NB4 (cell line): Measurements from ENCODE around the gene CXCL13.

Experiments
- MYC ChIP-seq: IDR thresholded peaks from 2 replicates; pipeline ENCODE4 v1.6.1; 2011; ENCODE audit warnings: low read depth, low read length
- TF ChIP-seq, protein P1 (sequence below): IDR thresholded peaks from one replicate; pipeline ENCODE4 v1.5.1; 2012; ENCODE audit warnings: low read depth, low read length

GRCh38 chr4:77590482-77590881, 15.1 kb upstream of the CXCL13 start:
- TF ChIP-seq, protein P1, sequence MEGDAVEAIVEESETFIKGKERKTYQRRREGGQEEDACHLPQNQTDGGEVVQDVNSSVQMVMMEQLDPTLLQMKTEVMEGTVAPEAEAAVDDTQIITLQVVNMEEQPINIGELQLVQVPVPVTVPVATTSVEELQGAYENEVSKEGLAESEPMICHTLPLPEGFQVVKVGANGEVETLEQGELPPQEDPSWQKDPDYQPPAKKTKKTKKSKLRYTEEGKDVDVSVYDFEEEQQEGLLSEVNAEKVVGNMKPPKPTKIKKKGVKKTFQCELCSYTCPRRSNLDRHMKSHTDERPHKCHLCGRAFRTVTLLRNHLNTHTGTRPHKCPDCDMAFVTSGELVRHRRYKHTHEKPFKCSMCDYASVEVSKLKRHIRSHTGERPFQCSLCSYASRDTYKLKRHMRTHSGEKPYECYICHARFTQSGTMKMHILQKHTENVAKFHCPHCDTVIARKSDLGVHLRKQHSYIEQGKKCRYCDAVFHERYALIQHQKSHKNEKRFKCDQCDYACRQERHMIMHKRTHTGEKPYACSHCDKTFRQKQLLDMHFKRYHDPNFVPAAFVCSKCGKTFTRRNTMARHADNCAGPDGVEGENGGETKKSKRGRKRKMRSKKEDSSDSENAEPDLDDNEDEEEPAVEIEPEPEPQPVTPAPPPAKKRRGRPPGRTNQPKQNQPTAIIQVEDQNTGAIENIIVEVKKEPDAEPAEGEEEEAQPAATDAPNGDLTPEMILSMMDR: no peak
- no peak for TF ChIP-seq MYC
